ENCODE data around the gene PDE6D. TPM values are rescaled to one million over a fixed set of nuclear protein-coding genes. Genes with fewer than 3 reads are reported as not detected.

The PDE6D gene
- 7.1 and 13.8 TPM in 2 replicates for total RNA-seq

DNA sequence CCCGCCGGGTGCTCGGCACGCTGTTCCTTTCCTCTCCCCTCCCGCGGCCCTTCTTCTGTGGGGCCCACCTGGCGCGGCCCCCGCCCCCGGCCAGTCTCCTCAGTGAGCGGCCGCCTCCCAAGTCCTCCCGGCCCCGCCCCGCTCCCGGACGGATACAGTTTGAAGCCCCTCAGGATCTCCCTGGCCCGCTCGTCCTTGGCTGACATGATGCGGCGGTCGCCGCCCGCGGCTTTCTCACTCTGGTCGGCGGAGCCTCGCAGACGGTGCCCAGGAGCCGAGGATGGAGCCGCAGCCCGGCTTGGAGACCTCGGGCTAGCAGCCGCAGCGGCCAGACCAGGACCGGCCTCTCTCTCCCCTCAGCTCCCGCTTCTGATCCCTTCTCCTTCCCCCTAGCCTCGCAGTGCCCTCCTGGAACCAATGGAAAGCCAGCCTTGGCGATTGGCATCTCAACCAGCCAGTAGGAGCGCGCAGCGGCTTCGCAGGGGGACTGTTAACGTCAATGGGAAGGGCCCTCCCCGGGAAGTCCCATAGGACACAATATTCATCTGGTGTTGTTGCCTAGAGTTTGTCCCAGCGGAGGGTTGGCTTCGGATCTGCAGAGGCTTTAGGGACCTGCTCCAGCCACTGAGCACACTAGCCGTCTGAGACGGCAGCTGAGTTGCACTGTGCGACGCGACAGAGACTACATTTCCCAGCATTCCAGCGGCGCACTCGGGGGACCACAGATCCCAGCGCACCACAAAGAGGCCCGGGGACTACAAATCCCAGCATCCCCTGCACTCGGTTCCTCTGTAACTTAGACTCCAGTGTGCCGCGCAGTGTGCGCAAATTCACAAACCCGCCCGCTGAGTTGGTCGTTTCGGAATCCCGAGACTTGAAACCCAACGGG lies at the start of gene PDE6D:
Gene PDE6D (minus strand): TSS at position 374 of the 889 bp plus-strand sequence. CDS start 168 bp downstream, at position 206.

DNA sequence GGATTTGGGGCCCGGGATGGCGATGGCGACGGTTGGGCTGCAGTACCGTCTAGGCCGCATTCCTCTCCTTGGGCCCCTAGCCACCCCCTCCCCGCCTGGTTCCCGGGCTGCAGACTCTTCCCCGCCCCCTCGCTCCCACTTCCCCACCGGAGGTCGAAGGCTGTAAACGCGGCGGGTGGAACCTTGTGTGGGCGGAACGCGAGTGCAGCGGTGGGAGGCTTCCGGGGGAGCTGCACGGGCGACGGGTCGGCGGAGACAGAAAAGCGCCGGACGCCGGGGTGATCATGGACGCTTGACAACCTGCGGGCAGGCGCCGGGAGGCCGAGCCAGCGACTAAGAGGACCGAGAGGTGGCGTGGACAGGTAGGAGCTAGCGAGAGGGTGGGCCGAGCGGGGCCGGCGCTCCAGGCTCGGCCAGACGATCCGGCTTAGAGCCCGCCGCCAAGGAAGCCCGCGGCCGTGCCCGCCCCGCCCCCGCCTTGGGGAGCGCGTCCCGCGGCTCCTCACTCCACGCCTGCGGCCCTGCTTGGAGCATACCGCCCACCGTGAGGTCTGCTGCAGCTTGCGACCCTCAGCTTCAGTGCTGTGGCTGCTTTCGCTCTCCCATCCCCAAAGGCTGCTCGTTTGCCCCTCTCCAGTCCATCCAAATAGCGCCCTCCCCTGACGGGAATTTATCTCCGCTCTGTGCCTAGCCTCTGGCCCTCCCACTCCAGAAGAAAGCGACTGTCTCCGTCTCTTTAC lies 5.3 kb upstream of the PDE6D start, which contains the start of gene COPS7B:
Gene COPS7B (plus strand): TSS at position 269 of the 740 bp plus-strand sequence. CDS start 2,126 bp downstream, outside the sequence.

DNA sequence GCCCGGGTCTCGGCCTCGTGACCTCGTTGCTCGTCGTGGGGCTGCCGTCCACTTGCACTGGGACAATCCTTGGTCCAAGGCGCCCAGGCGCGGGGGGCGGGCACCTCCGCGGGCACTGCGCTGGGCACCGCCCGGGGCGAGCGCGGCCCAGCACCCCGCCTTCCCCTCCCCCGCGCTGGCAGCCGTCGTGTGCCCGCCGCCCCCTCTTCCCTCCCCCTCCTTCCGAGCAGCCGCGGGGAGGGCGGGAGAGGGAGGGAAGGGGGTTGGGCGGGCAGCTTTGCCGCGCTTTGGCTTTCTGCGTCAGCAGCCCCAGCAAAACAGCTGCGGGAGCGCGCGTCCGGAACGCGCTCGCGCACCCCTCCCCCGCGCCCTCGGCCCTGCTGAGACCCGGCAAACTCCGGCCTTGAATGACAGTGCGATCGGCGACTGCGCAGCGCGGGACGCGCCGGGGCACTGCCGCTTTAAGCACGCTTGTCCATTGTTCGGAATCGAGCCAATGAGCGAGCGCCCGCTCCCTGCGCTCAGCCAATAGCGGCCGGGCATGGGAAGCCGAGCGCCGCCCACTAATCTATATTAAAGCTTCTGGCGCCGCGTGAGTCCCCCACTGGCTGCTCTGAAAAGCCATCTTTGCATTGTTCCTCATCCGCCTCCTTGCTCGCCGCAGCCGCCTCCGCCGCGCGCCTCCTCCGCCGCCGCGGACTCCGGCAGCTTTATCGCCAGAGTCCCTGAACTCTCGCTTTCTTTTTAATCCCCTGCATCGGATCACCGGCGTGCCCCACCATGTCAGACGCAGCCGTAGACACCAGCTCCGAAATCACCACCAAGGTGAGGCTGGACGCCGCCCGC lies 72.9 kb downstream of the PDE6D start, which contains the start of gene PTMA:
Gene PTMA (plus strand): TSS at position 599 of the 846 bp plus-strand sequence. CDS start 182 bp downstream, at position 781.

Small RNA genes lying within 50 kb of the gene (small RNA-seq; reads per million reads assigned to genes)
- gene AC073476.4: not detected
- gene RF00015: not detected

Other genes with a start within 250 kb of the PDE6D start
- not detected in 2 replicates for gene TEX44, start 188.4 kb downstream of the PDE6D start, total RNA-seq
- gene PTMA, start 72.8 kb downstream of the PDE6D start, total RNA-seq: 378 and 448 TPM in 2 replicates
- 20.0 and 24.7 TPM in 2 replicates for gene COPS7B, start 5.2 kb upstream of the PDE6D start, total RNA-seq
- gene NPPC, start 145.1 kb upstream of the PDE6D start, total RNA-seq: not detected in 2 replicates
- gene DIS3L2, start 180.4 kb upstream of the PDE6D start, total RNA-seq: 26.3 and 27.0 TPM in 2 replicates